Hair follicle dermal papilla cell (primary cell): ENCODE results near the gene DNTT. TPM values are rescaled to one million over a fixed set of nuclear protein-coding genes. Genes with fewer than 3 reads are reported as not detected.

Source experiments
- total RNA-seq: library from RNA; depleted of rRNA; stranded (reverse); fragments of >200 nt; gene quantifications from 2 replicates; pipeline ENCODE4 v1.2.3, GENCODE V29; 2012

Gene DNTT
- total RNA-seq: not detected in 2 replicates

DNA sequence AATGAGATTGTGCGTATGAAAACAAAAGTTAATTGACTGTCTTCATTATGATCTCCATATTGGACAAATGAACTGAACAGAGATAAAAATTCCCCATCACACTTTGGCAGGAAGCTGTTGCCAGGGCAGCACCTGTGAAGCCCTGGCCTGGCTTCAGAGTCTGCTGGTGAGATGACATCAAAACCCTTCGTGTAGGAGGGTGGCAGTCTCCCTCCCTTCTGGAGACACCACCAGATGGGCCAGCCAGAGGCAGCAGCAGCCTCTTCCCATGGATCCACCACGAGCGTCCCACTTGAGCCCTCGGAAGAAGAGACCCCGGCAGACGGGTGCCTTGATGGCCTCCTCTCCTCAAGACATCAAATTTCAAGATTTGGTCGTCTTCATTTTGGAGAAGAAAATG, at the start of gene DNTT:
Gene DNTT, plus strand, starts transcription at position 205 of the 400 bp plus-strand sequence. Its CDS starts 64 bp downstream, at position 269.

DNA sequence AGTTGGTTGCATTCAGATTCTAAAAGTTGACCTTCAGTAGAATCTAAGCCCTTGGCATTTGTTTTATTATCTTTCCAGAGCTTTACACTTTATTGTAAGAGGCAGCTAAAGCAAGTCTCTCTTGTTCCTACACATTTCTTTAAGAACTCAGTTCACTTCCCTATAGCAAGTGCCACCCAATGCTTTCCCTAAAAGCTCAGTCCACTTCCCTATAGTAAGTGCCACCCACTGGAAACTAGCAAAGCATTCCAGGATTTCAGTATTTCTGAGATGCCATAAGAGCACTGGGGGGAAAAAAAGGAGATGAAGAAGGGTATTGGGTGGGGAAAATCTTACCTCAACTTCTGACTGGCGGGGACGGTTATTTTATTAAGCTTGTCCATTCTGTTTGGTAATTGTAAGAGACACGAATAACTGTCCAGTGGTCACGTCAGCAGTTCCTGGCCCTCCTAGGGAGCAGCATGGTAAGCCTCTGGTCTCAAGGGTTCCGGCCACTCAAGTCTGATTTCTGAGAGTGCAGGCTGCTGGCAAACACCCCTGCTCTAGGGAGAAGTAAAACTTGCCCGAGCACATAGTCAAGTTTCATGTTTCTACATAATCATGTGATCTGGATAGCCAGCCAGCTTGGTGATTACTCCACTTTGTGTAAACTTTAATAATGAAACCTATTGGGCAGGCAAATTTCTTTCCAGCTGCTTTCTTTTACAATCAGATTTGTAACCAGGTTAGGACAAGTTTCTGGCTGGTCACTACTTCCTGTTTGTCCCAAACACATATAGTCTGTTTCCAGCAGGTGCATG, 33.0 kb upstream of the DNTT start, which contains the start of gene BLNK:
Gene BLNK, minus strand, starts transcription at position 554 of the 800 bp plus-strand sequence. Its CDS starts 171 bp downstream, at position 383.

DNA sequence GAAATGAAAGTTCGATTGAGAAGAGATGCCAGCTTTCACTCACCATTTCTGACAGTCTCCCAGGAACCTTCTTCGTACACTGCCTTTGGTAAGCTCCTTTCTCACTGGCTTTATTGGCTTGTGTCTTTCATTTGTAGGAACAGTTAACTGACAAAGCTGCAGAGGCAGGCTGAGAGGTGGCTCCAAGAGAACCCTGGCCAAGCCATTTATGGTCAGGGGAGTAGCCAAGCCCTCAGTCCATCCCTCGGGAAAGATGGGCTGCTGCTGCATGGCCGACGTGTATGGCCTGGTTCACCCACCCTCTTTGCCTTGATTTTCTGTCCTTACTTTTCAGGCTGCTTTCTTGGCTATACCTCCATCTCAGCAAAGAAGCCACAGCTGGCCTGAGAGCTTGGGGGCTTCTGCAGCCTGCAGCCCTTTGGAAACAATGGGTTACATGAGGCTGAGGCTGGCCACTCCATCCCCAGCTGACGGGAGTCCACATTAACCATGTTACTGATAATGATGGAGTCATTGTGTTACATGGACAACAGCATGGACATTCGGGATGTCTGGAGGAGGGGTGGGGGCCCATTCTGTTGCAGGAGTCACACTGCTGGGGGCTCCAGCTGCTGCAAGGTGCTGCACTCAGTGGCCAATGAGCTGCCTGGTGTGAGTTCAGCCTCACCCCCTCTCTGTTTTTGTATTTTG, 54.8 kb downstream of the DNTT start, which contains the start of gene OPALIN:
Gene OPALIN, minus strand, starts transcription at position 152 of the 690 bp plus-strand sequence. Its CDS starts 106 bp downstream, at position 46.

Other genes starting within 250 kb of the DNTT start
- gene ZNF518A, start 174.1 kb upstream of the DNTT start, total RNA-seq: 13.1 and 20.3 TPM in 2 replicates
- not detected in 2 replicates for gene BLNK, start 32.9 kb upstream of the DNTT start, total RNA-seq
- not detected in 2 replicates for gene OPALIN, start 54.6 kb downstream of the DNTT start, total RNA-seq
- under 0.01 and 0.12 TPM in 2 replicates for gene TLL2, start 209.5 kb downstream of the DNTT start, total RNA-seq